GM10248 (cell line): Measurements from ENCODE around the gene RNF214.
"Not testable (repeated sequence)": the region's sequence is repeated elsewhere in the genome, so short reads cannot be mapped to it uniquely, and the experiment has no call there.

Experiments
- CTCF ChIA-PET: fragments of 300-600 bp; sonication (Branson Sonifier 250); formaldehyde crosslinking; extraction: SDS; loops from one replicate; lab custom pipeline; 2021; ENCODE audit warnings: antibody characterized with exemption; lab: Yijun Ruan, JAX
- POLR2A ChIA-PET: fragments of 350-650 bp; sonication (Branson Sonifier 250); formaldehyde crosslinking; extraction: SDS; loops from one replicate; lab custom pipeline; 2020; ENCODE audit warnings: antibody characterized with exemption; lab: Yijun Ruan, JAX
- DNase-seq: peaks from one replicate; pipeline ENCODE4 v3.0.0; 2012; ENCODE audit errors: extremely low spot score
- TF ChIP-seq, protein P1 (sequence below): IDR thresholded peaks from 2 replicates; pipeline ENCODE4 v1.5.1; 2012; ENCODE audit warnings: mild to moderate bottlenecking, low read depth; ENCODE audit errors: extremely low read depth, missing control alignments, control extremely low read depth

RNF214 gene

DNA sequence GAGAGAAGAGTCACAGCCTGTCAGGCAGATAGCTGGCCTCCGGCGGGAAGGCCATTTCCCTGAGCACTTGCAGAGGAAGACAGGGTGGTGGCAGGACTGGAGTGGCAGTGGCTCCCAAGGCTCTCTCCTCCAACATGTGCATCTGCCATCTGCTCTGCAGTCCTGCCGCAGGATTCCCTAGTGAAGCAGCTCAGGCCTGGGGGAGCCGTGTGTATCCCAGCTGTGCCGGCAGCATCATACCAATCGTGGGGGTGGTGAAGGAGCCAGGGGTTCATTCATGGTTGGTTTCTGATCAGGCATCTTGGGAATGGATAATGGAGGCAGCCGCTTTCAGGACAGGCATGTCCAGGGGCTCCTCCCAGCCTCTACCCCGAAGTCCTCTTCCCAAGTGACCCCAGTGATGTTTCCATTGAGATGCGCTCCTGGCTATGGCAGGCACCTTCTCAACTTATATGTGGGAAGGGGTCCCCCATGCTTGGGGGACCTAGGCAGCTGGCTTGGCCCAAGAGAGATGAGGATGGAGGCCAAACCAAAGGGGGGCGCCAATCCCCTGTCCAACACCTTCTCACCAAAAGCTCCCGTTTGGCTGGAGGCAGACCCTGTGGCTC, 27.2 kb upstream of the RNF214 start:
- TF ChIP-seq, protein P1, sequence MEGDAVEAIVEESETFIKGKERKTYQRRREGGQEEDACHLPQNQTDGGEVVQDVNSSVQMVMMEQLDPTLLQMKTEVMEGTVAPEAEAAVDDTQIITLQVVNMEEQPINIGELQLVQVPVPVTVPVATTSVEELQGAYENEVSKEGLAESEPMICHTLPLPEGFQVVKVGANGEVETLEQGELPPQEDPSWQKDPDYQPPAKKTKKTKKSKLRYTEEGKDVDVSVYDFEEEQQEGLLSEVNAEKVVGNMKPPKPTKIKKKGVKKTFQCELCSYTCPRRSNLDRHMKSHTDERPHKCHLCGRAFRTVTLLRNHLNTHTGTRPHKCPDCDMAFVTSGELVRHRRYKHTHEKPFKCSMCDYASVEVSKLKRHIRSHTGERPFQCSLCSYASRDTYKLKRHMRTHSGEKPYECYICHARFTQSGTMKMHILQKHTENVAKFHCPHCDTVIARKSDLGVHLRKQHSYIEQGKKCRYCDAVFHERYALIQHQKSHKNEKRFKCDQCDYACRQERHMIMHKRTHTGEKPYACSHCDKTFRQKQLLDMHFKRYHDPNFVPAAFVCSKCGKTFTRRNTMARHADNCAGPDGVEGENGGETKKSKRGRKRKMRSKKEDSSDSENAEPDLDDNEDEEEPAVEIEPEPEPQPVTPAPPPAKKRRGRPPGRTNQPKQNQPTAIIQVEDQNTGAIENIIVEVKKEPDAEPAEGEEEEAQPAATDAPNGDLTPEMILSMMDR = no peak
- DNase-seq = no peak
- ChIA-PET POLR2A (no interaction called here), CTCF (interaction anchor here (1.4 kb wide), 1 partner anchor 9 kb away, joined by 4 read pairs; no protein-coding TSS in a partner anchor)

DNA sequence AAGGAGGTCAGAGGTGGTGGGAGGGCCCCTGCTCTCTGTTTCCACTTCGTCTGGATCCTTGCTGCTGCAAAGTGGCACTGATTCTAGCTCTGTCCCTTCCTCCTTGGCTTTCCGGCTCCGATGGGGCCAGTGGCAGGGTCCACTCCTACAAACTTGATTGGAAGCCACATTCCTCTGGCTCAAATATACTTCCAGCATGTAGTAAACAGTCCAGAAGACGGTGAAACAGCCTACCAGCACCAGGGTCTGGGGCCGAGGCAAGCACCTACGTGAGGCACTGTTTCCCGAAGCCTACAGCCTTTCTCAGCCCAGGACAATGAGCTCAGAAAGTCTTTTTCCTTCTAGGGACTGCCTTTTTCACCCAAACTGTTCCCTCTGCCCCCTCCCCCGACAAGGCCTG, 26.4 kb upstream of the RNF214 start:
- DNase-seq, POLR2A ChIA-PET, CTCF ChIA-PET: not testable (repeated sequence)

DNA sequence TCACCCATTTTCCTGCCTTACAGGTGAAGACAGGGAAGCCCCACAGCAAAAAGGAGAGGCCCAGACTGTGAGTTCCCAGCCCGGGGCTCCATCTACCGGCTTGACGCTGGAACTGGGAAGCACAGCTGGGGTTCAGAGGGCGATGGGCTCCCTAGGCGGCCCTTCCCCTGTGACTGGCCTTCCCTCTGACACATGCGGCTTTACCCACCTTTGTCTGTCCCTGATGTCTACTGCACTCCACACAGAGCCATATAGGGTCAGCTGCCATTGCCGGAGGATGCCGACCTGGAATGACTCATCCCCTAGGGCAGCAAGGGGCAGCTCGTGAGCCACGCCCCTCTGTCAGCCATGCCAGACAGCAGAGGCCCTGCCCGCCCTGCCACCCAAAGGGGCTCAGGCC, 25.6 kb upstream of the RNF214 start:
- CTCF ChIA-PET, DNase-seq, POLR2A ChIA-PET: not testable (repeated sequence)

DNA sequence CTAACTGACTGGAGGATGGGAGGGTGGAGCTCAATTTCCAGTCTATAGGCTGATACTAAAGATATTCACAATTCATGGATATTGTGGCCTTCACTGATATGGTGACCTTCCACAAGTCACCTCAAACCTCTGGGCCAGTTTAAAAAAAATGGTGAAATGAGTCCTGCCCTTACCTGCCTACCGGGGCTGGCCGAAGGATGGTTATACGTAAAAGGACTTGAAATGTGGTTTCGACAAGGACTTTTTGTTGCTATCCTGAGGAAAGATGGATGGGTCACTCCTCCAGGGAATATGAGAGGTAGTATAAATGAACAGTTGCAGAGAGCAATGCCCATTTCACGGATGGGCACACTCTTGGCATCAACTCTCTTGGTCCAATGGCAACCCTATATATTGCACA, 25.0 kb upstream of the RNF214 start:
- DNase-seq, POLR2A ChIA-PET, CTCF ChIA-PET: not testable (repeated sequence)

DNA sequence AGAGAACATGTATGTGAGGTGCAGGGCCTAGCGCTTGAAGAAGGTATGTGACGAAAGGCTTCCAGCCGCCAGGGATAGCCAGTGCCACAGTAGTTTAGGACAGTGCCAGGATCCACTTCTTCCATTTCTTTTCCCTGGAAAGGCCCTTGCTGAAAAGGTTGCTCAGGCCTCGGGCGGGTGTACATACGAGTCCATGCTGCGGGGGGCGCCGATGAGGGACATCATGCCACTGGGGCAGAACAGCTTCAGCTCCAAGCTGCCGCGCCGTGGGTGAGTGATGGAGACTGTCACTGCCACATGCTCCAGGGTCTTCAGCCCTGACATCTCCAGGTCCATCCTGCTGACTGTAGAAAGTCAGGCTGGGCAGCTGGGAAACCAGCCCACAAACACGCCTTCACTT, 23.8 kb upstream of the RNF214 start:
- DNase-seq, CTCF ChIA-PET, POLR2A ChIA-PET: not testable (repeated sequence)

DNA sequence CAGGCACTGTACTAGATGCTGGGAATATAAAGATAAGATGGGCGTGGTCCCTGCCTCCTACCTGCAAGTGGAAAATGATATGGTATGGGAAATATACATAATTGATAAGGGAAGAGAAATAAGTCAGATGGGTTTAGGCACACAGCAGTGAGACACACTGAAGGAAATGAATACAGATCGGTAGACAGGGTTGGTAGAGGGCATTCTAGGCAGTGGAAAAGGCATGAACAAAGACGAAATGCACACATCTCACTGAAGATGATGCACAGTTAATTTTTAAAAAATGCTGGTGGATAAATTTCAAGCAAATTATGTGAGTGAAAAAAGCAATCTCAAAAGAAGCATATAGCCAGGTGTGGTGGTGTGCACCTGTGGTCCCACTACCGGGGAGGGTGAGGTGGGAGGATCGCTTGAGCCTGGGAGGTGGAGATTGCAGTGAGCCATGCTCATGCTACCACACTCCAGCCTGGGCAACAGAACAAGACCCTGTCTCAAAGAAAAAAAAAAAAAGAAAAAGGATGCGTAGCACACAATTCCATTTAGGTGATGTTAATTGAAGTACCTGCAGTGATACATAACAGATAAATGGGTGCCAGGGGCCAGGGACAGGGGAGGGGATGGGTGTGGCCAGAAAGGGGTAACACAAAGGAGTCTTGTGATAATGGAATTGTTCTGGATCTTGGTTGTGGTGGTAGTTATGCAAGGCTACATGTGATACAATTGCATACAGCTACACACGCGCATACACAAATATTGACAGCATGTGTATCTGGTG, 22.9 kb upstream of the RNF214 start:
- CTCF ChIA-PET = interaction anchor here (0.6 to 2.7 kb wide), 3 partner anchors 16 to 83 kb away, joined by 3 to 21 read pairs (median 3); no protein-coding TSS in a partner anchor
- DNase-seq, POLR2A ChIA-PET: not testable (repeated sequence)

DNA sequence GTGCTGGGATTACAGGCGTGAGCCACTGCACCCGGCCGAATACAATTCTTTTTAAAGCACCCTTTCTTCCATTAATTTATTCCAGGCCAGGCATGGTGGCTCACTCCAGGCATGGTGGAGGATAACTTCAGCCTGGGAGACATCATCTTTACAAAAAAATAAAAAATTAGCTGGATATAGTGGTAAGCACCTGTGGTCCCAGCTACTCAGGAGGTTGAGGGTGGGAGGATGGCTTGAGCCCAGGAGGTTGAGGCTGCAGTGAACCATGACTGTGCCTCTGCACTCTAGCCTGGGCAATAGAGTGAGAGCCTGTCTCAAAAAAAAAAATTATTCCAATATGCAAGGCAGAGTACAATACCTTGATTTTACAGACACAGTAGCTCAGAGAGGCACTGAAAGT, 21.9 kb upstream of the RNF214 start:
- TF ChIP-seq, protein P1 = no peak
- CTCF ChIA-PET = interaction anchor here (0.7 to 2.7 kb wide), 4 partner anchors 14 to 29 kb away, joined by 3 to 21 read pairs (median 8); partner anchors contain the start of gene PCSK7
- POLR2A ChIA-PET = no interaction called here
- no peak for DNase-seq

DNA sequence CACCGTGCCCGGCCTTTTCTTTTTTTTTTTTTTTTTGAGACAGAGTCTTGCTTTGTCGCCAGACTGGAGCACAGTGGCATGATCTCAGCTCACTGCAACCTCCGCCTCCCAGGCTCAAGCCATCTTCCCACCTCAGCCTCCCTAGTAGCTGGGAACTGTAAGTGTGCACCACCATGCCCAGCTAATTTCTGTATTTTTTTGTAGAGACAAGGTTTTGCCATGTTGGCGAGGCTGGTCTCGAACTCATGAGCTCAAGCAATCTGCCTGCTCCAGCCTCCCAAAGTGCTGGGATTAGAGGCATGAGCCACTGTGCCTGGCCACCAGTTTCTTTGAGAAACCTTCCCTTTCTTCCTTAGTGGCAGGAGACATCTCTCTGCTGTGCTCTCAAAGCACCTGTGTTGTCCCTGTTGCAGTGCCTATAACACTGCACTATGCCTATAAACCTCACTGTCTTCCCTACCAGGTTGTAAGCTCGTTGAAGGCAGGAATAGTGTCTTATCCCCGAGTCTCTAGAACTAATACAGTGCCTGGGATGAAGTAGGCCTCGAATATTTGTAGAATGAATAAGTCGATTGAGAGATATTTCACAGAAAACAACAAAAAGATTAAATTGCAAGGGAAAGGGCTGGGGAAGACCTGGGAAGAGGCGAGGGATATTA, 19.6 kb upstream of the RNF214 start:
- DNase-seq = no peak
- CTCF ChIA-PET = interaction anchor here (1.6 to 2.4 kb wide), 3 partner anchors 14 to 19 kb away, joined by 5 to 17 read pairs (median 9); partner anchors contain the start of gene PCSK7
- TF ChIP-seq, protein P1 = no peak
- POLR2A ChIA-PET = no interaction called here
